ENCODE results near the gene NKX2-4. TPM values are rescaled to one million over a fixed set of nuclear protein-coding genes. Genes with fewer than 3 reads are reported as not detected.

Gene NKX2-4
- total RNA-seq, 1 donor from 2014 or later = not detected

DNA sequence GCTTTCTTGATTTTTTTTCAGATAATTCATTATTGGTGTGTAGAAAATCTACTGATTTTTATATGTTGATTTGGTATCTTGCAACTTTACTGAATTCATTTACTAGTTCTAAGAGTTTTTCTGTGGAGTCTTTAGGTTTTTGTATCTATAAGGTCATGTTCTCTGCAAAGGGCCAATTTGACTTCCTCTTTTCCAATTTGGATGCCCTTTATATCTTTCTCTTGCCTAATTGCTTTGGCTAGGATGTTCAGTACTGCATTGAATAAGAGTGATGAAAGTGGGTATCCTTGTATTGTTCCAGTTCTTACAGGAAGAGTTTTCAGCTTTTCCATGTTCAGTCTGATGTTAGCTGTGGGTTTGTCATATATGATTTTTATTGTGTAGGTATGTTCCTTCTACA, 14.4 kb upstream of the NKX2-4 start:
- Mint-ChIP-seq H3K4me3 (no peak overlapping the region), H3K27ac (no peak overlapping the region), H3K27me3 (peaks cover 72% of the 10 kb centered on the region), H3K4me1 (ENCODE audit: unreplicated experiment) (no peaks in the 10 kb centered on the region), H3K36me3 (no peaks in the 10 kb centered on the region), H3K9me3 (peaks cover 9% of the 10 kb centered on the region)
- TF ChIP-seq, protein P1, sequence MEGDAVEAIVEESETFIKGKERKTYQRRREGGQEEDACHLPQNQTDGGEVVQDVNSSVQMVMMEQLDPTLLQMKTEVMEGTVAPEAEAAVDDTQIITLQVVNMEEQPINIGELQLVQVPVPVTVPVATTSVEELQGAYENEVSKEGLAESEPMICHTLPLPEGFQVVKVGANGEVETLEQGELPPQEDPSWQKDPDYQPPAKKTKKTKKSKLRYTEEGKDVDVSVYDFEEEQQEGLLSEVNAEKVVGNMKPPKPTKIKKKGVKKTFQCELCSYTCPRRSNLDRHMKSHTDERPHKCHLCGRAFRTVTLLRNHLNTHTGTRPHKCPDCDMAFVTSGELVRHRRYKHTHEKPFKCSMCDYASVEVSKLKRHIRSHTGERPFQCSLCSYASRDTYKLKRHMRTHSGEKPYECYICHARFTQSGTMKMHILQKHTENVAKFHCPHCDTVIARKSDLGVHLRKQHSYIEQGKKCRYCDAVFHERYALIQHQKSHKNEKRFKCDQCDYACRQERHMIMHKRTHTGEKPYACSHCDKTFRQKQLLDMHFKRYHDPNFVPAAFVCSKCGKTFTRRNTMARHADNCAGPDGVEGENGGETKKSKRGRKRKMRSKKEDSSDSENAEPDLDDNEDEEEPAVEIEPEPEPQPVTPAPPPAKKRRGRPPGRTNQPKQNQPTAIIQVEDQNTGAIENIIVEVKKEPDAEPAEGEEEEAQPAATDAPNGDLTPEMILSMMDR (conservative IDR thresholded peaks at IDR 0.05) = no peak
- DNase-seq (ENCODE audit: extremely low spot score, unreplicated experiment) = no peak

DNA sequence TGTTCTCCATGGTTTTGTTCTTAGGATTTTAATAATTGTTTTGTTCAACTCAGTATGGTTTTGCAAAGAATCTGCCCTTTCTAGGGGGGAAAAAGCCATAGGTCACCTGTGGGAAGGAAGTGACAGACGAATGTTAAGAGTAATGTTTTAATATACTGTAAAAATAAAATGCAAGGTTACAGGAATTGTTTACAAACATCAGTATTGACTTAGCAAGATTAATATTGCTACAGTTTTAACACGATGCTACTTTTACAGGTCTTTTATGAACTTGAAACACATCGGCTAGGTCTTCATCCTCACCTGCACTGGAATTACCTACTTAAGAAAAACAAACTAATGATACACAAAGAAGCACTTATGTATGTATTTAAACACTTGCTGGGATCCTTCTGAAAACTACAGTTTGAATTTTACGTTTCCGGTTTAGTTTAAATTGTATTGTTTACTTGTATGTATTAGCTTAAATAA, 1.7 kb upstream of the NKX2-4 start:
- no peaks in the 10 kb centered on the region for H3K9me3 Mint-ChIP-seq
- H3K27ac Mint-ChIP-seq = no peak overlapping the region
- TF ChIP-seq, protein P1 (conservative IDR thresholded peaks at IDR 0.05) = no peak
- H3K27me3 Mint-ChIP-seq = peaks cover 77% of the 10 kb centered on the region
- no peaks in the 10 kb centered on the region for H3K36me3 Mint-ChIP-seq
- no peaks in the 10 kb centered on the region for H3K4me1 Mint-ChIP-seq (ENCODE audit: unreplicated experiment)
- DNase-seq (ENCODE audit: extremely low spot score, unreplicated experiment) = no peak
- no peak overlapping the region for H3K4me3 Mint-ChIP-seq

- no peaks in the 10 kb centered on the region for H3K4me1 Mint-ChIP-seq (ENCODE audit: unreplicated experiment)
- DNase-seq (ENCODE audit: extremely low spot score, unreplicated experiment) = no peak
- H3K27ac Mint-ChIP-seq = no peak overlapping the region
- no peaks in the 10 kb centered on the region for H3K36me3 Mint-ChIP-seq
- H3K9me3 Mint-ChIP-seq = no peaks in the 10 kb centered on the region
- H3K4me3 Mint-ChIP-seq = peak overlapping the region; percentile 75
- H3K27me3 Mint-ChIP-seq = peaks cover 78% of the 10 kb centered on the region
- TF ChIP-seq, protein P1 (conservative IDR thresholded peaks at IDR 0.05) = no peak
These were observed 1.0 kb upstream of the NKX2-4 start for GRCh38 chr20:21398109-21399004.

DNA sequence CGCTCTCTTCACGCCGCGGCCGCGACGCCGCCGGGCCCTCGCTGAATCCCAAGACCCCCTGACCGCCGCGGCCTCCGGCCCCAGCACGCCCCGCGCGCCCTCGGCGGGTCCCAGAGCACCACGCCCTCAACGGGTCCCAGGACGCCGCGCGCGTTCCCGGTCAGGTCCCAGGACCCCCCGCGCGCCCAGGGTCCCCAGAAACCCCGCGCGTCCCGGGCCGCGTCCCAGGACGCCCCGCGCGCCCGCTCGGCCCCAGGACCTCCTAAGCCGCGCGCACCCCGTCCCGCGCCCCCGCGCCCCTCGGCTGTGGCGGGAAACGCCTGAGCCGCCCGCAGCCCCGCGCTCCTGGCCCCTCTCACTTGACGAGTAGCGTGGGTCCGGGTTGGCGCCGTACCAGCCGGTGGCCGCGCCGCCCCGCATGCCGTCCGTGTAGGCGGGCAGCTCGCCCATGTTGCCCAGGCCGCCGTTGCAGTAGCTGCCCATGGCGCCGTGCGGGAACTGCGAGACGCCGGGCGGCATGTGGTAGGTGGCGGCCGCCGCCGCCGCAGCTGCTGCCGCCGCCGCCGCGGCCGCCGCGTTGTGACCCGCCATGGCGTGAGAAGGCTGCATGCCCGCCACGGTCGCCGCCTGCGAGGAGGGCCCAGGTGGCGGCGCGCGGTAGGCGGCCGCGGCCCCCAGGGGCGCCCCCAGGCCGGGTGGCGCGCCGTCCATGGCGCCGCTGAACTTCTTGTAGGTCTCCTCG, 556 bp downstream of the NKX2-4 start:
- Mint-ChIP-seq H3K27me3 (peaks cover 82% of the 10 kb centered on the region), H3K4me3 (no peak overlapping the region), H3K27ac (no peak overlapping the region), H3K9me3 (no peaks in the 10 kb centered on the region), H3K36me3 (peaks cover 3% of the 10 kb centered on the region), H3K4me1 (ENCODE audit: unreplicated experiment) (peaks cover 3% of the 10 kb centered on the region)
- no peak for DNase-seq (ENCODE audit: extremely low spot score, unreplicated experiment)
- TF ChIP-seq, protein P1 (conservative IDR thresholded peaks at IDR 0.05) = no peak

DNA sequence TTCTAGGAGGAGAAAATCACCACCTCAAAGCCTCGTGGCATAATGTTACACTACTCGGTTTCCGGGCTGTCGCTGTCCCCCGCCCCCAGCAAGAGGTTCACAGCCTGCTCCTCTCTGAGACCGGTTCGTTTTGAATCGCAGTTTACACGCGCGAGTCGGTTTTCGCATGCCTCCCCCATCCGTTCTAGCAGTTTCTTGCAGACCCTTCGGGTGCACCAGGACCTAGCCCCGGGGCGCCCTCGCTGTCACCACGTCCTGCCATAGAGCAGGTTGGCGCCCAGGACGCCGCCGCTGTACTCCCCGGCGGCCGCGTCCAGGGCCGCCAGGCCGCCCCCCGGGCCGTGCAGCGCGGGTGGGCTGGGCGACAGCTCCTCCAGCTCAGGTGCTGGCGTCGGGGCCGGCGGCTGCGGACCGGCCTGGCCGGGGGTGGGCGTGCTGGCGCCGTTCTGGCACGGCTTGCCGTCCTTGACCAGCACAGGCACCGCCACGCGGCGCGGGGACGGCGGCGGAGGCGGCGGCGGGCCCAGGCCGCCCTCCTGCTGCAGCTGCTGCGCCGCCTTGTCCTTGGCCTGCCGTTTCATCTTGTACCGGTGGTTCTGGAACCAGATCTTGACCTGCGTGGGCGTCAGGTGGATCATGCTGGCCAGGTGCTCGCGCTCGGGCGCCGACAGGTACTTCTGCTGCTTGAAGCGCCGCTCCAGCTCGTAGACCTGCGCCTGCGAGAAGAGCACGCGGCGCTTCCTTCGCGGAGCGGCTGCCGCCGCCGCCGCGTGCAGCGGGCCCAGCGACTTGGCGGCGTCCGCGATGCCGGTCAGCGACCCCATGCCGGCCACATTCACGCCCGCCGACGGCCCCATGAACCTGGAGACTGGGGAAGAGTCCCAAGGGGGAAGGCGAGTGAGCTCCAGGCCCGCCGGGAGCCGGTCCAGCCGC, 1.4 kb downstream of the NKX2-4 start:
- H3K27me3 Mint-ChIP-seq = peaks cover 81% of the 10 kb centered on the region
- TF ChIP-seq, protein P1 (conservative IDR thresholded peaks at IDR 0.05) = no peak
- no peak overlapping the region for H3K27ac Mint-ChIP-seq
- peaks cover 4% of the 10 kb centered on the region for H3K4me1 Mint-ChIP-seq (ENCODE audit: unreplicated experiment)
- DNase-seq (ENCODE audit: extremely low spot score, unreplicated experiment) = no peak
- H3K4me3 Mint-ChIP-seq = peak overlapping the region; percentile 71
- peaks cover 7% of the 10 kb centered on the region for H3K36me3 Mint-ChIP-seq
- H3K9me3 Mint-ChIP-seq = no peaks in the 10 kb centered on the region

Data from type B pancreatic cell (in vitro differentiated cells).